HepG2 (cell line): ENCODE measurements around the gene DUSP16. TPM values are rescaled to one million over a fixed set of nuclear protein-coding genes. Genes with fewer than 3 reads are reported as not detected.
A peak's percentile ranks its signal among the peaks of the same experiment; 100 is the strongest.

ENCODE experiments used
- CHCHD3 ChIP-seq: sonication (generic); formaldehyde crosslinking; IDR thresholded peaks from 2 replicates; pipeline ENCODE4 v1.8.0; 2022; ENCODE audit warnings: mild to moderate bottlenecking, missing genetic modification reagents, moderate library complexity
- DR1 ChIP-seq: sonication (generic); formaldehyde crosslinking; IDR thresholded peaks from 2 replicates; pipeline ENCODE4 v1.8.0; 2021; ENCODE audit warnings: mild to moderate bottlenecking, missing genetic modification reagents, inconsistent platforms
- GLI4 ChIP-seq: sonication (generic); formaldehyde crosslinking; IDR thresholded peaks from 2 replicates; pipeline ENCODE4 v1.5.1; 2020; ENCODE audit warnings: missing genetic modification reagents, mild to moderate bottlenecking, moderate library complexity, borderline replicate concordance
- KLF13 ChIP-seq: sonication (generic); formaldehyde crosslinking; IDR thresholded peaks from 2 replicates; pipeline ENCODE4 v1.4.0; 2020; ENCODE audit warnings: mild to moderate bottlenecking, missing genetic modification reagents
- MBD4 ChIP-seq: IDR thresholded peaks from 2 replicates; pipeline ENCODE4 v1.6.1; 2012; ENCODE audit warnings: low read length, inconsistent platforms, borderline replicate concordance
- MXD4 ChIP-seq: IDR thresholded peaks from 2 replicates; pipeline ENCODE4 v1.6.1; 2016; ENCODE audit warnings: mild to moderate bottlenecking, missing biosample characterization, missing genetic modification reagents
- NR2C2 ChIP-seq: sonication (generic); formaldehyde crosslinking; IDR thresholded peaks from 2 replicates; pipeline ENCODE4 v1.4.0; 2020; ENCODE audit warnings: missing genetic modification reagents, mild to moderate bottlenecking, moderate library complexity, borderline replicate concordance
- SMAD9 ChIP-seq: sonication (generic); formaldehyde crosslinking; IDR thresholded peaks from 2 replicates; pipeline ENCODE4 v1.5.1; 2020; ENCODE audit warnings: mild to moderate bottlenecking, missing genetic modification reagents
- SNAPC4 ChIP-seq: sonication (generic); formaldehyde crosslinking; IDR thresholded peaks from 2 replicates; pipeline ENCODE4 v1.4.0; 2020; ENCODE audit warnings: mild to moderate bottlenecking, missing genetic modification reagents
- SP1 ChIP-seq, 2 experiments: fragments of 450-650 bp in 1 of 2; sonication (generic) in 1 of 2; formaldehyde crosslinking in 1 of 2; IDR thresholded peaks; 2 replicates each; pipeline versions ENCODE4 v1.4.0 to v1.6.1; 2016 to 2020; ENCODE audit warnings: missing genetic modification reagents in 1 of 2
- ZNF350 ChIP-seq: sonication (generic); formaldehyde crosslinking; IDR thresholded peaks from 2 replicates; pipeline ENCODE4 v1.4.0; 2020; ENCODE audit warnings: mild to moderate bottlenecking, low read depth, missing genetic modification reagents, borderline replicate concordance
- ZNF503 ChIP-seq: sonication (generic); formaldehyde crosslinking; IDR thresholded peaks from 2 replicates; pipeline ENCODE4 v1.4.0; 2020; ENCODE audit warnings: missing genetic modification reagents
- ZNF563 ChIP-seq: sonication (generic); formaldehyde crosslinking; IDR thresholded peaks from 2 replicates; pipeline ENCODE4 v1.8.0; 2022; ENCODE audit warnings: mild to moderate bottlenecking, moderate library complexity, missing genetic modification reagents
- ZNF614 ChIP-seq: IDR thresholded peaks from 2 replicates; pipeline ENCODE4 v1.6.1; 2018; ENCODE audit warnings: missing biosample characterization, missing genetic modification reagents, inconsistent platforms, borderline replicate concordance
- ZNF839 ChIP-seq: sonication (generic); formaldehyde crosslinking; IDR thresholded peaks from 2 replicates; pipeline ENCODE4 v1.4.0; 2020; ENCODE audit warnings: missing genetic modification reagents, mild to moderate bottlenecking, borderline replicate concordance
- polyA plus RNA-seq, 8 experiments: library from polyadenylated mRNA; depleted of rRNA in 3 of 8; stranded (reverse) in 7 of 8; unstranded in 1 of 8; fragments of >200 nt; fragmentation: Illumina TruSeq in 4 of 8; extraction: Trizol in 4 of 8; gene quantifications; 2 replicates each; pipeline versions ENCODE4 v1.2.1 to v1.2.3, GENCODE V29; 2011 to 2016; ENCODE audit warnings: low read depth in 4 of 8, missing spikeins in 1 of 8, mixed read lengths in 1 of 8; ENCODE audit not compliant: insufficient read depth in 1 of 8
- total RNA-seq, 5 experiments: library from RNA; depleted of rRNA; stranded (reverse); fragments of >200 nt; fragmentation: Illumina TruSeq; extraction: Trizol; gene quantifications; 2 replicates each; pipeline ENCODE4 v1.2.3, GENCODE V29; 2016; ENCODE audit warnings: low read depth in 1 of 5
- TF ChIP-seq, protein P1 (sequence below): IDR thresholded peaks from 2 replicates; pipeline ENCODE4 v1.6.1; 2016; ENCODE audit warnings: mild to moderate bottlenecking, missing biosample characterization, missing genetic modification reagents
- TF ChIP-seq, protein P2 (sequence below): sonication (generic); formaldehyde crosslinking; IDR thresholded peaks from 2 replicates; pipeline ENCODE4 v1.5.1; 2020; ENCODE audit warnings: missing genetic modification reagents, mild to moderate bottlenecking, borderline replicate concordance

The DUSP16 gene
- total and polyA plus RNA-seq, 2 of the 13 experiments (the other 11 are each of a cell fraction or from before 2014, with no cell fraction given) = 45.7 to 46.6 TPM

DNA sequence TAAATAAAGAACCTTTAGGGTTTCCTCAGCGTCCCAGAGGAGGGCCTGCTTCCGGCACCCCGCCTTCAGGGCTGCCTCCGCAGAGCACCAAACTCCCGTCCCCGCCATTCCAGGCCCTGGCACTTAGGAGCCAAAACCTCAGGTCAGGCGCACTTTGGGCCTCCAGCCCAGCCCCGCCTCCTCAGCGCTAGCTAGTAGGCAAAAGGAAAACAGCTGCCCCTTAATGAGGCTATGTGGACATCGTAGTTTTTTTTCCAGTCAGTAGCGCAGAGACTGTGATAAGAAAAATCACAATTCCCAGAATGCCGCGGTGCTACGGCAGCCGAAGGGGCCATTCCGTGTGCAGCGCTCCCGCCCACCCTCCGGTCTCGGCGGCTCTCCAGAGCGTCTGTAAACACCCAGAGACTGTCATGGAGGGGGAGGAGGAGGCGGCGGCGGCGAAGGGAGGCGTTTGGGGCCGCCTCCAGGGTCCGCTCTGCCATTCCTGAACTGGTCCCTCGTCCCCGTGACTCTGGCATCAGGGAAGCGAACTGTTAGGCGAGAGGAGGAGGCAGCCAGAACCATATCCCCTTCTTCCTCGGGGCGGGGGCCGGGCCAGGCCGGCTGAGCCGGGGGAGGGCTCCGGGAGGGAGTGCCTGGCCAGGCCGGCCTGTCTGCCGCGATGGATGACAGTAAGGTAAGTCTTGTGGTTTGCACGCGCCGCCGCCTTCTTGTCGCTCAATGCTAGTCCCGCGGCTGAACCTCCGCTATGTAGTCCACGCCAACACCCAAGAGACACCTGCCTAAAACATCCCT is 49.0 kb upstream of the DUSP16 start, which contains the start of gene CREBL2 (continued):
- TF ChIP-seq SP1 (IDR thresholded peaks at IDR 0.05) (no peak), SP1 (CRISPR knock-in tag; IDR thresholded peaks at IDR 0.05) (peak; percentile 90), ZNF563 (CRISPR knock-in tag) (peak; percentile 38; the same call in 1 of the 2 replicates), MXD4 (CRISPR knock-in tag) (0 out of 2 replicates have a peak, but pooled peaks have one; percentile 21), SNAPC4 (CRISPR knock-in tag) (no peak), NR2C2 (CRISPR knock-in tag) (peak; percentile 72; the same call in 1 of the 2 replicates), DR1 (CRISPR knock-in tag) (peak; percentile 62; the same call in 1 of the 2 replicates), GLI4 (CRISPR knock-in tag) (peak; percentile 59; the same call in 1 of the 2 replicates), SMAD9 (CRISPR knock-in tag) (no peak), CHCHD3 (CRISPR knock-in tag) (no peak), ZNF350 (CRISPR knock-in tag) (peak; percentile 86; the same call in 1 of the 2 replicates), ZNF614 (CRISPR knock-in tag) (peak; percentile 65; the same call in 1 of the 2 replicates), KLF13 (0 out of 2 replicates have a peak, but pooled peaks have one; percentile 24), ZNF503 (CRISPR knock-in tag) (no peak), ZNF839 (no peak), MBD4 (no peak)
- TF ChIP-seq, protein P1, sequence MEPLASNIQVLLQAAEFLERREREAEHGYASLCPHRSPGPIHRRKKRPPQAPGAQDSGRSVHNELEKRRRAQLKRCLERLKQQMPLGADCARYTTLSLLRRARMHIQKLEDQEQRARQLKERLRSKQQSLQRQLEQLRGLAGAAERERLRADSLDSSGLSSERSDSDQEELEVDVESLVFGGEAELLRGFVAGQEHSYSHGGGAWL = peak; percentile 19; the same call in 1 of the 2 replicates
- TF ChIP-seq, protein P2, sequence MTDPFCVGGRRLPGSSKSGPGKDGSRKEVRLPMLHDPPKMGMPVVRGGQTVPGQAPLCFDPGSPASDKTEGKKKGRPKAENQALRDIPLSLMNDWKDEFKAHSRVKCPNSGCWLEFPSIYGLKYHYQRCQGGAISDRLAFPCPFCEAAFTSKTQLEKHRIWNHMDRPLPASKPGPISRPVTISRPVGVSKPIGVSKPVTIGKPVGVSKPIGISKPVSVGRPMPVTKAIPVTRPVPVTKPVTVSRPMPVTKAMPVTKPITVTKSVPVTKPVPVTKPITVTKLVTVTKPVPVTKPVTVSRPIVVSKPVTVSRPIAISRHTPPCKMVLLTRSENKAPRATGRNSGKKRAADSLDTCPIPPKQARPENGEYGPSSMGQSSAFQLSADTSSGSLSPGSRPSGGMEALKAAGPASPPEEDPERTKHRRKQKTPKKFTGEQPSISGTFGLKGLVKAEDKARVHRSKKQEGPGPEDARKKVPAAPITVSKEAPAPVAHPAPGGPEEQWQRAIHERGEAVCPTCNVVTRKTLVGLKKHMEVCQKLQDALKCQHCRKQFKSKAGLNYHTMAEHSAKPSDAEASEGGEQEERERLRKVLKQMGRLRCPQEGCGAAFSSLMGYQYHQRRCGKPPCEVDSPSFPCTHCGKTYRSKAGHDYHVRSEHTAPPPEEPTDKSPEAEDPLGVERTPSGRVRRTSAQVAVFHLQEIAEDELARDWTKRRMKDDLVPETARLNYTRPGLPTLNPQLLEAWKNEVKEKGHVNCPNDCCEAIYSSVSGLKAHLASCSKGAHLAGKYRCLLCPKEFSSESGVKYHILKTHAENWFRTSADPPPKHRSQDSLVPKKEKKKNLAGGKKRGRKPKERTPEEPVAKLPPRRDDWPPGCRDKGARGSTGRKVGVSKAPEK (CRISPR knock-in tag) = no peak; the same call in 1 of the 2 replicates
